Measurements from ENCODE around the gene CACNA1G. TPM values are rescaled to one million over a fixed set of nuclear protein-coding genes. Genes with fewer than 3 reads are reported as not detected.

Gene CACNA1G
- total RNA-seq, 1 donor from 2014 or later = not detected

- intact Hi-C loops (cut with micrococcal nuclease) = no loop called here
These were observed 82.5 kb downstream of the CACNA1G start for GRCh38 chr17:50642722-50643656.

- intact Hi-C loops (cut with micrococcal nuclease) = no loop called here
These were observed 85.5 kb downstream of the CACNA1G start for GRCh38 chr17:50645748-50646682.

- intact Hi-C loops (cut with micrococcal nuclease) = no loop called here
These were observed 86.7 kb downstream of the CACNA1G start for GRCh38 chr17:50647187-50647586.

GRCh38 chr17:50649042-50649908 lies 88.8 kb downstream of the CACNA1G start:
- intact Hi-C loops (cut with micrococcal nuclease) = no loop called here

- intact Hi-C loops (cut with micrococcal nuclease) = no loop called here
These were observed 91.1 kb downstream of the CACNA1G start for GRCh38 chr17:50651661-50652060.

- intact Hi-C loops (cut with micrococcal nuclease) = no loop called here
These were observed 93.2 kb downstream of the CACNA1G start for GRCh38 chr17:50653738-50654137.

GRCh38 chr17:50656509-50656908 lies 96.0 kb downstream of the CACNA1G start:
- intact Hi-C loops (cut with micrococcal nuclease) = no loop called here

- intact Hi-C loops (cut with micrococcal nuclease) = no loop called here
These were observed 96.5 kb downstream of the CACNA1G start for GRCh38 chr17:50657054-50657453.

GRCh38 chr17:50657627-50658026 lies 97.1 kb downstream of the CACNA1G start:
- intact Hi-C loops (cut with micrococcal nuclease) = no loop called here

GRCh38 chr17:50658616-50659015 lies 98.1 kb downstream of the CACNA1G start:
- intact Hi-C loops (cut with micrococcal nuclease) = no loop called here

GRCh38 chr17:50659179-50659578 lies 98.7 kb downstream of the CACNA1G start:
- intact Hi-C loops (cut with micrococcal nuclease) = no loop called here

- intact Hi-C loops (cut with micrococcal nuclease) = no loop called here
These were observed 99.7 kb downstream of the CACNA1G start for GRCh38 chr17:50660042-50660886.

GRCh38 chr17:50660887-50661345 lies 100.4 kb downstream of the CACNA1G start:
- intact Hi-C loops (cut with micrococcal nuclease) = loop anchor here (1.0 kb wide), 1 partner anchor 31 kb away; no protein-coding TSS in a partner anchor

GRCh38 chr17:50661348-50661747 lies 100.8 kb downstream of the CACNA1G start:
- intact Hi-C loops (cut with micrococcal nuclease) = loop anchor here (1.0 kb wide), 1 partner anchor 31 kb away; no protein-coding TSS in a partner anchor

GRCh38 chr17:50661795-50662391 lies 101.4 kb downstream of the CACNA1G start:
- intact Hi-C loops (cut with micrococcal nuclease) = loop anchor here (1.0 kb wide), 1 partner anchor 32 kb away; no protein-coding TSS in a partner anchor

- intact Hi-C loops (cut with micrococcal nuclease) = no loop called here
These were observed 102.2 kb downstream of the CACNA1G start for GRCh38 chr17:50662632-50663225.

GRCh38 chr17:50663812-50664374 lies 103.4 kb downstream of the CACNA1G start:
- intact Hi-C loops (cut with micrococcal nuclease) = no loop called here

- intact Hi-C loops (cut with micrococcal nuclease) = no loop called here
These were observed 104.4 kb downstream of the CACNA1G start for GRCh38 chr17:50664788-50665458.

Measured in T-helper 2 cell treated with Interferon-gamma antibody and Interleukin-4, amounts not matched to agents 100 ng/mL and 5 ng/mL, for 36 hours (primary cell).